Neural progenitor cell (in vitro differentiated cells): ENCODE data around the gene DSTN. TPM values are rescaled to one million over a fixed set of nuclear protein-coding genes. Genes with fewer than 3 reads are reported as not detected.

Source experiments
- DNase-seq: peaks from one replicate; pipeline ENCODE4 v3.0.0-alpha.2; 2016; ENCODE audit warnings: low spot score
- H2AFZ ChIP-seq: fragments of 200-600 bp; sonication (generic); replicated peaks from 2 replicates; pipeline ENCODE4 v1.6.1; 2016; ENCODE audit warnings: antibody characterized with exemption
- H3F3A ChIP-seq: fragments of 200-600 bp; sonication (generic); 2 replicates; pipeline ENCODE4 v1.6.1; 2016; ENCODE audit warnings: antibody characterized with exemption, low read depth
- H3K27ac ChIP-seq: fragments of 200-600 bp; sonication (generic); 2 replicates; pipeline ENCODE4 v1.5.1; 2016; ENCODE audit warnings: mild to moderate bottlenecking
- H3K27me3 ChIP-seq: fragments of 200-600 bp; sonication (generic); 2 replicates; pipeline ENCODE4 v1.6.1; 2016; ENCODE audit warnings: mild to moderate bottlenecking, moderate library complexity
- H3K36me3 ChIP-seq: fragments of 200-600 bp; sonication (generic); 2 replicates; pipeline ENCODE4 v1.5.1; 2016
- H3K4me1 ChIP-seq: fragments of 200-600 bp; sonication (generic); 2 replicates; pipeline ENCODE4 v1.6.1; 2016; ENCODE audit warnings: mixed run types
- H3K4me2 ChIP-seq: fragments of 200-600 bp; sonication (generic); 2 replicates; pipeline ENCODE4 v1.6.1; 2016
- H3K4me3 ChIP-seq: fragments of 200-600 bp; sonication (generic); 2 replicates; pipeline ENCODE4 v1.5.1; 2016
- H3K79me2 ChIP-seq: fragments of 200-600 bp; sonication (generic); 2 replicates; pipeline ENCODE4 v1.6.1; 2016; ENCODE audit warnings: low read depth
- H3K9ac ChIP-seq: fragments of 200-600 bp; sonication (generic); 2 replicates; pipeline ENCODE4 v1.6.1; 2016
- H3K9me3 ChIP-seq: fragments of 200-600 bp; sonication (generic); 2 replicates; pipeline ENCODE4 v1.5.1; 2016; ENCODE audit warnings: low read depth
- H4K20me1 ChIP-seq: fragments of 200-600 bp; sonication (generic); 2 replicates; pipeline ENCODE4 v1.6.1; 2016; ENCODE audit warnings: low read depth
- H3K27ac Mint-ChIP-seq: 3 replicates; pipeline ENCODE4 v1.8.0; 2021; ENCODE audit warnings: mixed read lengths
- H3K27me3 Mint-ChIP-seq: 2 replicates; pipeline ENCODE4 v1.8.0; 2022; ENCODE audit warnings: low read depth, mild to moderate bottlenecking, inconsistent platforms, moderate library complexity, mixed read lengths; ENCODE audit not compliant: insufficient read depth
- H3K36me3 Mint-ChIP-seq: 3 replicates; pipeline ENCODE4 v1.8.0; 2021; ENCODE audit warnings: mixed read lengths
- H3K4me1 Mint-ChIP-seq: 3 replicates; pipeline ENCODE4 v1.8.0; 2021; ENCODE audit warnings: mixed read lengths
- H3K4me3 Mint-ChIP-seq: 3 replicates; pipeline ENCODE4 v1.8.0; 2021; ENCODE audit warnings: mild to moderate bottlenecking, moderate library complexity, mixed read lengths
- H3K9me3 Mint-ChIP-seq: 3 replicates; pipeline ENCODE4 v1.8.0; 2020; ENCODE audit warnings: mixed read lengths
- EZH2 ChIP-seq: fragments of 200-600 bp; sonication (generic); IDR thresholded peaks from 2 replicates; pipeline ENCODE4 v1.6.1; 2017; ENCODE audit warnings: antibody characterized with exemption, mild to moderate bottlenecking, moderate library complexity
- EZH2phosphoT487 ChIP-seq: fragments of 200-600 bp; sonication (generic); IDR thresholded peaks from 2 replicates; pipeline ENCODE4 v1.6.1; 2017; ENCODE audit warnings: antibody characterized with exemption
- total RNA-seq: library from RNA; depleted of rRNA; stranded (reverse); fragments of >200 nt; gene quantifications from 2 replicates; pipeline ENCODE4 v1.2.3, GENCODE V29; 2015; ENCODE audit warnings: low replicate concordance
- TF ChIP-seq, protein P1 (sequence below): fragments of 200-600 bp; sonication (generic); IDR thresholded peaks from 2 replicates; pipeline ENCODE4 v1.5.1; 2017; ENCODE audit warnings: antibody characterized with exemption, mild to moderate bottlenecking

The DSTN gene
- total RNA-seq, 1 donor from 2014 or later, result 158 TPM

DNA sequence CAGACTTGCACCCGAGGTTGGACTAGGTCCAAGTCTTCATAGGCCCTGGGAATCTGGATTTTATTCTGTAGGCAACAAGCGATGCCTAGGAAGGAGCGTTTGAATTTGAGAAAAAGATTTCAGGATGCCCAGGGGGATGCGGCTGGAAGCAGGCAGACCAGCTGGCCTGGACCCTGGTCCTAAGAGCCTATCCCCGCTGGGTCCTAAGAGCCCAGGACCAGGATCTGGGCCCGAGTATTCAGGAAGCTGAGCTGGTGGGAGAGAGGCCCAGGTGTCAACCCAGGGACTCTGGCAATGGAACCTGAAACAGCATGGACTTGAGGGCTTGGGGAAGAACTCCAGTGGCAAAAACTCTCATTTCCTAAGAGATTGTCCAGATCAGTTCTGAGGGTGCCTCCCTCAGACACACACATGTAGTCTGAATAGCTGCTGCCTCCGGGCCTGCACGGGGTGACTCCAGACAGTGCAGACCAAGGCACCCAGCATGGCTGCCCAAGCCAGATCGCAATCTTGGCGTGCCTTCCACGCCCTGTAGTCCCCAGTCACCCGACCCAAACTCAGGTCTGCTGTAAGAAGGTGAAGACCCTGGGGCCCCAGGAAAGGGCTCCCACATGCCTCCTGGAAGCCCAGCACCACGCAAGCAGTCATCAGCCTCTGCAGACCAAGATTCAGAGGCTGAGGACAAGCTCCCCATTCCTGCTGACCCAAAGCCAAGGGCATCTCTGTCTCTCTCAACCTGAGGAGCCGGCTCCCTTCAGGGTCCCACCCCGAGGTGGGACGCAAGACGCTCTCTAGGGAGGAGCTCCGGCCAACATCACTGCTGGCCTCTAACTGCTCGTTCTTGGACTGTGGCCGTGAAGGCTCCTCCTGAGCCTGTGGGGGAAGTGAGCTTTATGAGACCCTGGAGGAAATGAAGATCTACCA, 77.8 kb downstream of the DSTN start:
- H3K4me3 Mint-ChIP-seq, result no peak overlapping the region
- Histone ChIP-seq H3K4me1 (peaks cover 29% of the 10 kb centered on the region), H3K4me2 (no peak overlapping the region), H3K79me2 (peaks cover 30% of the 10 kb centered on the region), H3F3A (peaks cover 13% of the 10 kb centered on the region), H3K9me3 (no peaks in the 10 kb centered on the region), H3K27me3 (no peaks in the 10 kb centered on the region), H4K20me1 (peaks cover 82% of the 10 kb centered on the region), H3K27ac (no peak overlapping the region), H3K36me3 (no peaks in the 10 kb centered on the region), H3K4me3 (no peak overlapping the region), H2AFZ (no peak overlapping the region), H3K9ac (no peak overlapping the region)
- H3K4me1 Mint-ChIP-seq, result peaks cover 64% of the 10 kb centered on the region
- TF ChIP-seq EZH2phosphoT487, result no peak
- TF ChIP-seq, protein P1, sequence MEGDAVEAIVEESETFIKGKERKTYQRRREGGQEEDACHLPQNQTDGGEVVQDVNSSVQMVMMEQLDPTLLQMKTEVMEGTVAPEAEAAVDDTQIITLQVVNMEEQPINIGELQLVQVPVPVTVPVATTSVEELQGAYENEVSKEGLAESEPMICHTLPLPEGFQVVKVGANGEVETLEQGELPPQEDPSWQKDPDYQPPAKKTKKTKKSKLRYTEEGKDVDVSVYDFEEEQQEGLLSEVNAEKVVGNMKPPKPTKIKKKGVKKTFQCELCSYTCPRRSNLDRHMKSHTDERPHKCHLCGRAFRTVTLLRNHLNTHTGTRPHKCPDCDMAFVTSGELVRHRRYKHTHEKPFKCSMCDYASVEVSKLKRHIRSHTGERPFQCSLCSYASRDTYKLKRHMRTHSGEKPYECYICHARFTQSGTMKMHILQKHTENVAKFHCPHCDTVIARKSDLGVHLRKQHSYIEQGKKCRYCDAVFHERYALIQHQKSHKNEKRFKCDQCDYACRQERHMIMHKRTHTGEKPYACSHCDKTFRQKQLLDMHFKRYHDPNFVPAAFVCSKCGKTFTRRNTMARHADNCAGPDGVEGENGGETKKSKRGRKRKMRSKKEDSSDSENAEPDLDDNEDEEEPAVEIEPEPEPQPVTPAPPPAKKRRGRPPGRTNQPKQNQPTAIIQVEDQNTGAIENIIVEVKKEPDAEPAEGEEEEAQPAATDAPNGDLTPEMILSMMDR, result no peak
- no peak for TF ChIP-seq EZH2
- H3K27me3 Mint-ChIP-seq, result peaks cover 9% of the 10 kb centered on the region
- H3K27ac Mint-ChIP-seq, result no peak overlapping the region
- H3K9me3 Mint-ChIP-seq, result no peaks in the 10 kb centered on the region
- no peak for DNase-seq
- H3K36me3 Mint-ChIP-seq, result peaks cover 2% of the 10 kb centered on the region

DNA sequence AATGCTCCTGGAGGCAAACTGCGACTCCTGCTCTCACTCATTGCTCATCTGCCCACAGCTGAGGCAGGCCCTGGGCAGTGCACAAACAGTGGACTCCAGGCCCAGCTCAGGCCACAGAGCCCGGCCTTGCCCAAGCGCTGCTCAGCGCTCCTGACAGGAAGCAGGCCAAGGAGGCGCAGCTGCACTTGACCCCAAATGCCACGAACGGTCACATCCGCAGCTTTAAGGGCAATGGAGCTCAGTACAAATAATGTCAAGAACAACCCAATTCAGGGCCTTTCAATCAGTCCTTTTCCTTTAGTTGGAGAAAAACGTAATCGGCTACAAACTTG, 78.4 kb downstream of the DSTN start:
- peak overlapping the region; percentile 20 for H3K4me2 ChIP-seq
- Mint-ChIP-seq H3K27ac (no peak overlapping the region), H3K9me3 (no peaks in the 10 kb centered on the region), H3K27me3 (peaks cover 9% of the 10 kb centered on the region), H3K36me3 (peaks cover 2% of the 10 kb centered on the region), H3K4me1 (peaks cover 61% of the 10 kb centered on the region), H3K4me3 (no peak overlapping the region)
- no peak overlapping the region for H3K27ac ChIP-seq
- no peaks in the 10 kb centered on the region for H3K9me3 ChIP-seq
- no peak overlapping the region for H3K9ac ChIP-seq
- no peaks in the 10 kb centered on the region for H3K27me3 ChIP-seq
- no peak overlapping the region for H3K4me3 ChIP-seq
- peaks cover 30% of the 10 kb centered on the region for H3K79me2 ChIP-seq
- no peak for DNase-seq
- TF ChIP-seq, protein P1, result no peak
- TF ChIP-seq EZH2phosphoT487 (no peak), EZH2 (no peak)
- H4K20me1 ChIP-seq, result peaks cover 77% of the 10 kb centered on the region
- H3F3A ChIP-seq, result peaks cover 13% of the 10 kb centered on the region
- no peak overlapping the region for H2AFZ ChIP-seq
- peaks cover 29% of the 10 kb centered on the region for H3K4me1 ChIP-seq
- no peaks in the 10 kb centered on the region for H3K36me3 ChIP-seq

DNA sequence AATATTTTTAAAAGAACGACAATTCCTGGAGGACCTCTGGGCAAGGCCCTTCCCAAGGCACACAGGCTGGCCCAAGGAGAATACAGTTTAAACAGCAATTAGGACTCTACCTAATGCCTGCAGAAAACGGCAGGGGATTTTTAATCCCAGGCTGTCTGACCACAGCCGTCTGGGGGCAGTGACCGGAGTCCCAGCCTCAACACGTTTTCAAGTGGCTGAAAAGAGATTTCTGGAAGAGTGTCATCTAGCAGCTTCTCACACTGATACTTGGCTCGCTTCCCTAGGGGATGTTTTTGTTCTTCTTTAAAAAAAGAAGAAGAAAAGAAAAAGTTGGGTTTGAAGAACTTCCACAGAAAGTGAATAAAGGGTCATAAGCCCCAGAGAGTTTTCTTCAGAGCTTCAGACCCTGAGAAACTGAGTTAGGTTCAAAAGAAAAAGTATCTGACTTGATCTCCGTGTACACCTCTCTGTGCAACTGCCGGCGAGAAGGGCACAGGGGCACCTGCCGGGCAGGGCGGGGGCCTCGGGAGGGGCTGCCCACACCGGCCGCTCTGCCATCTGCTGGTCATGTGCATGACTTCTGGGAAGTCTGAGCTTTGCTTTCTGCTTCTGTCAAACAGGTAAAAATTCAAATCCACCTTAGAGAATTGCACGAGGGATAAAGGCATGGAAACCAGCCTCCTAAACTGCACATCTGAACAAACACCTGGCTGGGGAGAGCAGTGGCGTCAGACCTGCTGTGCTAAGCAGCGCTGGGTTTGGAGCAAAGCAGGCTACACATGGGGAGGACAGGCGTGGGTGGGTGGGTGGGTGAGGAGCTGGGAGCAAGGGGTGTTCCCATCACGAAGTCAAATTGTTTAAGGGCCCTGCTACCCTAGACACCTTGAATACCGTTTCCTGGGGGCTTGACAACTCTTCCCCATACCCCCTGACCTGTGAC, 79.2 kb downstream of the DSTN start:
- H3K36me3 Mint-ChIP-seq, result peaks cover 2% of the 10 kb centered on the region
- peaks cover 29% of the 10 kb centered on the region for H3K4me1 ChIP-seq
- TF ChIP-seq EZH2phosphoT487, result no peak
- TF ChIP-seq, protein P1, result peak; percentile 52
- no peaks in the 10 kb centered on the region for H3K27me3 ChIP-seq
- H3K36me3 ChIP-seq, result no peaks in the 10 kb centered on the region
- no peak overlapping the region for H3K27ac ChIP-seq
- peak overlapping the region; percentile 20 for H3K4me2 ChIP-seq
- no peaks in the 10 kb centered on the region for H3K9me3 Mint-ChIP-seq
- H3K79me2 ChIP-seq, result peaks cover 30% of the 10 kb centered on the region
- peaks cover 13% of the 10 kb centered on the region for H3F3A ChIP-seq
- peaks cover 11% of the 10 kb centered on the region for H3K27me3 Mint-ChIP-seq
- no peak overlapping the region for H3K27ac Mint-ChIP-seq
- H3K4me3 Mint-ChIP-seq, result peak overlapping the region; percentile 74
- no peak overlapping the region for H2AFZ ChIP-seq
- H4K20me1 ChIP-seq, result peaks cover 72% of the 10 kb centered on the region
- H3K9me3 ChIP-seq, result no peaks in the 10 kb centered on the region
- H3K4me3 ChIP-seq, result no peak overlapping the region
- H3K4me1 Mint-ChIP-seq, result peaks cover 53% of the 10 kb centered on the region
- peak; percentile 62 for DNase-seq
- H3K9ac ChIP-seq, result no peak overlapping the region
